Stimulated activated CD8-positive, alpha-beta memory T cell treated with anti-CD3 and anti-CD28 coated beads, Interleukin-4, amount 100 ng/mL, for 48 hours (primary cell): Measurements from ENCODE around the gene SLC5A12.

Experiments used
- DNase-seq: peaks from one replicate; pipeline ENCODE4 v3.0.0-alpha.2; 2020

The SLC5A12 gene

GRCh38 chr11:26721948-26722475, at the start of gene SLC5A12:
TSS of gene SLC5A12 (minus strand) at chr11:26722060. CDS start at chr11:26721714, 346 bp downstream.
- no peak for DNase-seq

GRCh38 chr11:26769027-26769426, 47.2 kb upstream of the SLC5A12 start:
- DNase-seq = no peak

- no peak for DNase-seq
Measured at GRCh38 chr11:26767060-26767459, 45.2 kb upstream of the SLC5A12 start.

GRCh38 chr11:26765323-26765722, 43.5 kb upstream of the SLC5A12 start:
- no peak for DNase-seq

- no peak for DNase-seq
Measured at GRCh38 chr11:26764825-26765224, 43.0 kb upstream of the SLC5A12 start.

GRCh38 chr11:26764315-26764714, 42.5 kb upstream of the SLC5A12 start:
- DNase-seq = no peak

- no peak for DNase-seq
Measured at GRCh38 chr11:26762089-26762488, 40.2 kb upstream of the SLC5A12 start.

GRCh38 chr11:26761361-26761809, 39.5 kb upstream of the SLC5A12 start:
- no peak for DNase-seq

GRCh38 chr11:26757995-26758394, 36.1 kb upstream of the SLC5A12 start:
- DNase-seq = no peak

- DNase-seq = no peak
Measured at GRCh38 chr11:26755762-26756161, 33.9 kb upstream of the SLC5A12 start.

- DNase-seq = no peak
Measured at GRCh38 chr11:26753723-26754504, 32.1 kb upstream of the SLC5A12 start.

- no peak for DNase-seq
Measured at GRCh38 chr11:26749927-26750326, 28.1 kb upstream of the SLC5A12 start.

- no peak for DNase-seq
Measured at GRCh38 chr11:26743622-26744021, 21.8 kb upstream of the SLC5A12 start.

- DNase-seq = no peak
Measured at GRCh38 chr11:26742966-26743365, 21.1 kb upstream of the SLC5A12 start.

- no peak for DNase-seq
Measured at GRCh38 chr11:26741036-26741435, 19.2 kb upstream of the SLC5A12 start.

- no peak for DNase-seq
Measured at GRCh38 chr11:26739366-26740073, 17.7 kb upstream of the SLC5A12 start.

GRCh38 chr11:26734691-26735090, 12.8 kb upstream of the SLC5A12 start:
- no peak for DNase-seq

- DNase-seq = no peak
Measured at GRCh38 chr11:26731084-26731456, 9.2 kb upstream of the SLC5A12 start.

- no peak for DNase-seq
Measured at GRCh38 chr11:26730414-26731083, 8.7 kb upstream of the SLC5A12 start.

GRCh38 chr11:26729284-26729683, 7.4 kb upstream of the SLC5A12 start:
- DNase-seq = no peak

GRCh38 chr11:26726960-26727359, 5.1 kb upstream of the SLC5A12 start:
- DNase-seq = no peak

- DNase-seq = no peak
Measured at GRCh38 chr11:26719998-26720397, 1.9 kb downstream of the SLC5A12 start.

- DNase-seq = no peak
Measured at GRCh38 chr11:26719289-26719973, 2.4 kb downstream of the SLC5A12 start.
